ENCODE data around the gene PAX8.
"Not testable (repeated sequence)": the region's sequence is repeated elsewhere in the genome, so short reads cannot be mapped to it uniquely, and the experiment has no call there.

DNA sequence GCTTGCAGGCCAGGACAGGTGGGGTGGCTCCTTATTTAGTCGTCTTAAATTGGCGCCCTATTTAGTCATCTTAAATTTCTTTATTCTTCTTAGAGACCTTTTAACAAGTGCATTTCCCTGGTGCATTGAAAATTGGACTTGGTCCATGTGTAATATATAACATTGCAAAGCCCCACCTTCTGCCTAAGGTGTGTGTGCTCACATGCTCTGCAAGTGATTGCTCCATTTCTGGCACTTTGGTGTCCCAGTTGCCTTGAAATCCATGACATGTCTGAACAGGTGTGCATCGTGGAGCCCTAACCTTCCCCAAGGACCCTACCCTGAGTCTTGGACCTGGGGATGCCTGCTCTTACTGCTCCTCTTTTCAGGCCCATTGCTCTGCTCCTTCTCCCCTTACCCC, 35.5 kb upstream of the PAX8 start:
- not testable (repeated sequence) for TF ChIP-seq ZFP30 (CRISPR knock-in tag; IDR thresholded peaks at IDR 0.05); ZFP3 (CRISPR knock-in tag; IDR thresholded peaks at IDR 0.05); SNAI2 (CRISPR knock-in tag; IDR thresholded peaks at IDR 0.05); OSR1 (CRISPR knock-in tag; IDR thresholded peaks at IDR 0.05); ESRRG (CRISPR knock-in tag; IDR thresholded peaks at IDR 0.05); RARB (CRISPR knock-in tag; IDR thresholded peaks at IDR 0.05); PATZ1 (CRISPR knock-in tag; IDR thresholded peaks at IDR 0.05; ENCODE audit: borderline replicate concordance); BACH2 (CRISPR knock-in tag; IDR thresholded peaks at IDR 0.05; ENCODE audit: borderline replicate concordance); ZNF565 (CRISPR knock-in tag; conservative IDR thresholded peaks at IDR 0.05; ENCODE audit: low read depth); ZC3H10 (CRISPR knock-in tag; IDR thresholded peaks at IDR 0.05)
